Activated CD8-positive, alpha-beta memory T cell treated with anti-CD3 and anti-CD28 coated beads for 36 hours (primary cell): ENCODE results near the gene ABHD17C. TPM values are rescaled to one million over a fixed set of nuclear protein-coding genes. Genes with fewer than 3 reads are reported as not detected.

Source experiments
- CTCF ChIA-PET: fragments of 350-600 bp; sonication (Branson Sonifier 250); formaldehyde crosslinking; loops from one replicate; lab custom pipeline; 2021; ENCODE audit warnings: antibody characterized with exemption; lab: Charles Lee
- POLR2A ChIA-PET: fragments of 350-600 bp; sonication (Branson Sonifier 250); formaldehyde crosslinking; loops from one replicate; lab custom pipeline; 2021; ENCODE audit warnings: antibody characterized with exemption; lab: Charles Lee
- total RNA-seq, 2 experiments: library from RNA; stranded (reverse); gene quantifications; one replicate each; pipeline ENCODE4 v1.2.3, GENCODE V29; 2021

Gene ABHD17C
- total RNA-seq, 2 experiments from 2014 or later, result 5.6 to 6.8 TPM

DNA sequence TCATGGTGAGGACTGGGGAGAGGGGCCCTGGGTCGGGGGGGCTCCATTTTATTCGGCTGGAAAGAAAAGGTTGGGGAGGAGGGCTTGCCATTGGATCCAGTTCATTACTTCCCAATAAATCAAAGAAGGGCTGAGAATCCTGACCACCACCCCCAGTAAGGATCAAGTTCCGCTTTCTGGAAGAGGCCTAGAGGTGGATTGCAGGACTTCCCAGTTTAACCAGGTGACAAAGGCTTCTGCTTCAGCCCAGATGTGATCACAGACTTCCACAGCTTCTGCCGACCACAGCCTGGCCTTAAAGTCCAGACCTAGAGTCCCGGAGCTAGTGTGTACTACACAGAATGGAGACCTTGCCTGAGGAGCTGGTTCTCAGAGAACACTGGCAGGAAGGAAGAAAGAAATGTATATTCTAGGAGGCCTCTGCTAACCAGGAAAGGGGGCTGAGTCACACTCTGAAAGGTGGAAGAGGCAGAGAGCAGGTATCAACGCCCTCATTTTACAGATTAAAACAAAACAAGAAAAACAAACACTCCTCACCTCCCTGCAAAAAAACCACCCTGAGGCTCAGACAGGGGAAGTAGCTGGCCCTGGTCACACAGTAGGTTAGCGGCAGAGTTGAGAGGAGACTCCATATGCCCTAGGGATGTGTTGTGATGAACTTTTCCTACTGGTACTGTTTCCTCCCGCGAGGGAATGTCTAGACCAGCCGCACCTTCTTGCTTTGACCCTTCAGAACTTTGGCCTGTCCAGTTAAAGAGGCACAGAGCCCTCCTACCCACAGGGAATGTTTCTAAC, 82.9 kb downstream of the ABHD17C start:
- ChIA-PET CTCF (no interaction called here), POLR2A (no interaction called here)

GRCh38 chr15:80778621-80778963, 83.5 kb downstream of the ABHD17C start:
- POLR2A ChIA-PET, result no interaction called here
- CTCF ChIA-PET, result interaction anchor here (1.1 kb wide), 1 partner anchor 322 kb away, joined by 4 read pairs; no protein-coding TSS in a partner anchor

- POLR2A ChIA-PET, result no interaction called here
- CTCF ChIA-PET, result interaction anchor here (1.0 to 2.1 kb wide), 3 partner anchors 28 to 322 kb away, joined by 3 to 13 read pairs (median 4); no protein-coding TSS in a partner anchor
These were observed 84.0 kb downstream of the ABHD17C start, which contains the start of gene CEMIP for GRCh38 chr15:80778964-80779657. TSS of gene CEMIP (plus strand) at chr15:80779370. CDS start at chr15:80873880, 94,510 bp downstream.

- ChIA-PET CTCF (interaction anchor here (1.0 to 2.1 kb wide), 4 partner anchors 13 to 323 kb away, joined by 3 to 13 read pairs (median 4); no protein-coding TSS in a partner anchor), POLR2A (no interaction called here)
These were observed 84.7 kb downstream of the ABHD17C start for GRCh38 chr15:80779658-80780415.

GRCh38 chr15:80780416-80781221, 85.5 kb downstream of the ABHD17C start:
- ChIA-PET CTCF (interaction anchor here (1.1 to 2.1 kb wide), 2 partner anchors 12 to 188 kb away, joined by 3 to 13 read pairs; no protein-coding TSS in a partner anchor), POLR2A (no interaction called here)

GRCh38 chr15:80783260-80783659, 88.2 kb downstream of the ABHD17C start:
- ChIA-PET POLR2A (interaction anchor here (1.0 kb wide), 1 partner anchor 21 kb away, joined by 3 read pairs; no protein-coding TSS in a partner anchor), CTCF (interaction anchor here (1.0 kb wide), 1 partner anchor 187 kb away, joined by 4 read pairs; no protein-coding TSS in a partner anchor)

DNA sequence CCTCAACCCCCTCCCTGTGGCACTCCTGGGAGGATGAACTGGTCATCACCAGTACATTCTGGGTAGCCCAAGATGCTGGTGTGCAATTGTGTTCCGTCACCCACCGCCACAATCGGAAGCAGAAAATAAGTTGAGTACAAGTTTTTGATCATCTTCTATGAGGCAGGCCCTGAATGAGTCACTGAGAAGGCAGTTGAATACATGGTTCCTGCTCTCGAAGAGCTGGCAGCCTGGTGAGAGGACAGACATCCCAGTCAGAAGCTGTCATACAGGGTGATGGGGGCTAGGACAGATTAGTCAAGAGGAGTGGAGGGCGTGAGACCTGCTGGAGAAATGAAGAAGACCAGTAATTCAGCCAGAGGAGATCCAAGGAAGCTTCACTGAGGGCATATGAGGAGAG, 90.2 kb downstream of the ABHD17C start:
- POLR2A ChIA-PET, result no interaction called here
- CTCF ChIA-PET, result interaction anchor here (1.1 to 1.7 kb wide), 2 partner anchors 9 to 10 kb away, joined by 3 to 6 read pairs; no protein-coding TSS in a partner anchor

DNA sequence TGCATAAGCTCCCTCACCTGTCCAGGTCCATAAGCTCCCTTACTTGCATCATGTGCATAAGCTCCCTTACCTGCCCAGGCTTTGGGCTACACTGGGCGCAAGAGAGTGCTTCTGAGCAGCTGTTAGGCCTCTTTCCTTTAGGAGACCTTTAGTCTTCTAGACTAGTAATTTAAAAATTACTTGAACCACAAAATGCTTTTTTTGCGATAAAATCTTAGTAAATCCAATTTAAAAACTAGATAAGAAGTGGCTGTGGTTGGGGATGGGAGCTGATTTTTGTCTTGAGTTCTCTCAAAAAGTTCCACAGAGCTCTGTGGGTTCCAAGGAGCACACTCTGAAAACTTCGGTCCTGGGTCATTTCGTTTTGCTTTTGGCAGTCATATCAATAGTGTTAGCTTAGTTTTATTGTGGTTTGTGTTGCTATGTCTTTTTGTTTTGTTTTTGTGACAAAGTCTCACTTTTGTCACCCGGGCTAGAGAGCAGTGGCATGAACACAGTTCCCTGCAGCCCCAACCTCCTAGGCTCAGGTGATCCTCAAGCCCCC, 90.8 kb downstream of the ABHD17C start:
- ChIA-PET POLR2A (interaction anchor here (0.9 kb wide), 1 partner anchor 18 kb away, joined by 3 read pairs; no protein-coding TSS in a partner anchor), CTCF (interaction anchor here (1.1 to 1.7 kb wide), 2 partner anchors 9 to 11 kb away, joined by 3 to 6 read pairs; no protein-coding TSS in a partner anchor)

DNA sequence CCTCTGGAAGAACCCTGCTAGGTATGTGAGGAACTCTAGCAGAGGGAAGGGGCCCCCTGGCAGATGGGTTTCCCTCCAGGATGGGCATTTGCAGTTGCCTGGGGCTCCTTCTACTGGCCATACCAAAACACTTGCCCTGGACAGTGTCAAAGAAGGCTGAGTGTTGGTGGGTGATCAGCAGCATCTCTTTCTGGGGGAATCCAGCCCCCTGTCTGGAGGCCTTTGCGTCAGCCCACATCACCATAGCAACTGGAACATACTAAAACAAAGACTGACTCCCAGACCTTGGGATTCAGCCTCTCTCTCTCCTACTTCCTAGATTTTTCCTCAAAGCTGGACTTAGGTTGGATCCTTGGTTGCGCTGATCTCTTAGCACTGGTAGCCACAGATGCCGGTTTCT, 92.2 kb downstream of the ABHD17C start:
- POLR2A ChIA-PET, result no interaction called here
- CTCF ChIA-PET, result no interaction called here

DNA sequence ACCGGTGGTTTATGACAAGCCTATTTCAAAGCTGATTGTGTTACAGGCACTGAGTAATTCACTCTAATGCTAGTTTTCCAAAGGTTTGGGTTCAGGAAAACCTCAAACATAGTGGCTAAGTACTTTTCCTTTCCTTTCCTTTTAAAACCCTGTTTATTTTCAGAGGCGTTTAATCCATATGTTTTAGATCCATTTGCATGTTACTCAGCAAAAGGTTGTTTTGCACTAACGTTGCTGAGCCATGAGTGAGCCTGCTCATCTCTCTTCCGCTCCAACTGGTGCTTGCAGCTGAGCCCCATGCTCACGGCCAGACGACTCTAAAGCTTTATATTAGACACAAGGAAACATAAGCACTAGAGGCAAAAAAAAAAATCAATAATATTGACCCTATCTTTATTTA, 93.4 kb downstream of the ABHD17C start:
- POLR2A ChIA-PET, result no interaction called here
- CTCF ChIA-PET, result no interaction called here

GRCh38 chr15:80789296-80789695, 94.2 kb downstream of the ABHD17C start:
- CTCF ChIA-PET, result no interaction called here
- POLR2A ChIA-PET, result no interaction called here

GRCh38 chr15:80789796-80790195, 94.7 kb downstream of the ABHD17C start:
- ChIA-PET CTCF (no interaction called here), POLR2A (no interaction called here)

DNA sequence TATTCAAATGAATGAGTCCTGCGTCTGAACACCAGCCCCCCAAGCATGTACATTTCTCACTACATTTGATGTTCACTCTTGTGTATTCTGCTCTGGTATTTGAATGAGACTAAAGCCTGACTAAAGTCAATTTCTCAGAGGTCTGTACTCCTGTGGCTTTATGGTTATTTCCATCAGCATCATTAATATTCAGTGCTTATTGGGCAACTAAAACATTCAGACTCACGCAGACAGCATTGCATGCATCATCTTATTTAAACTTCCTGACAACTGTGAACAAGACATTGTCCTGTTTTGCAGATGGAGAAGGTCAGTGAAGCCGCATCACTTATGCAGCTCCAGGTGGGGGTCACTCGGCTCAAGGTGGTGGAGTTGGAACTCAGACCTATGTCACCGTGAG, 95.1 kb downstream of the ABHD17C start:
- ChIA-PET POLR2A (no interaction called here), CTCF (no interaction called here)

GRCh38 chr15:80791004-80791403, 95.9 kb downstream of the ABHD17C start:
- CTCF ChIA-PET, result no interaction called here
- POLR2A ChIA-PET, result no interaction called here

- POLR2A ChIA-PET, result no interaction called here
- CTCF ChIA-PET, result no interaction called here
These were observed 101.3 kb downstream of the ABHD17C start for GRCh38 chr15:80796407-80796806.

DNA sequence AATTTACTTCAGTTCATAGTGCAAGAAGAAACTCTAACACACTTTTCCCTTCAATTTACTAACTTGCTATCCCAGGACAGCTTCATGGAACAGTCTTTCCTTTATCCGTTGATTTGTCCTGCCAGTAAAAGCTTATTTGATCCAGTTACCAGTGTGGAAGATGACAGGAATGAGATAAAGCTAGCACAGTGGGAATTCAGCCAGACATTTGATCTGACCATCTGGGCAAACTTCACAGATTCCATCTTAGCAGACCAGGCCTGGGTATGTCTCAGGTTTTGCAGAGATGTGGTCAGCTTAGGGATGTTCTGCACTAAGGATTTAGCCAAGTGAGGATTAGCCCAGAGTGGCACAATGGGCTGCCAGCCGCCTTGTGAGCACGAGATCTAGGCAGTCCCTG, 103.8 kb downstream of the ABHD17C start:
- ChIA-PET CTCF (no interaction called here), POLR2A (no interaction called here)

DNA sequence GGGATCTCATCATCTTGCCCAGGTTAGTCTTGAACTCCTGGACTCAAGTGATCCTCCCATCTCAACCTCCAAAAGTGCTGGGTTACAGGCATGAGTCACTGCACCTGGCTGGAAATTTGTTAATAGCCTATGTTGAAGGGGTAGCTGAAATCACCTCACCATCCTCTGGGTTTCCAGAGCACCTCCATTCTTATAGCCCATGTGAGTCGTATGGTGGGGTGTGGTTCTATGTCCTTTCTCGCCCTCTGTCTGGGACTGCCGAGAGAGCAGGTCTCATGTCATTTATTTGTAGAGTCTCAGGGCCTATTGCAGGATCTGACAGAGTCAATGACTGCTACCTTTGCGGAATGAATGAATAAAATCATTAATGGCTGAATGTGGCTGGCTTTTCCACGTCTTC, 105.0 kb downstream of the ABHD17C start:
- CTCF ChIA-PET, result no interaction called here
- POLR2A ChIA-PET, result no interaction called here

- ChIA-PET POLR2A (no interaction called here), CTCF (no interaction called here)
These were observed 107.0 kb downstream of the ABHD17C start for GRCh38 chr15:80801891-80802680.
